ENCODE measurements around the gene EYA3. TPM values are rescaled to one million over a fixed set of nuclear protein-coding genes. Genes with fewer than 3 reads are reported as not detected.

The EYA3 gene
- total RNA-seq, 1 experiment from 2014 or later: 29.4 TPM

DNA sequence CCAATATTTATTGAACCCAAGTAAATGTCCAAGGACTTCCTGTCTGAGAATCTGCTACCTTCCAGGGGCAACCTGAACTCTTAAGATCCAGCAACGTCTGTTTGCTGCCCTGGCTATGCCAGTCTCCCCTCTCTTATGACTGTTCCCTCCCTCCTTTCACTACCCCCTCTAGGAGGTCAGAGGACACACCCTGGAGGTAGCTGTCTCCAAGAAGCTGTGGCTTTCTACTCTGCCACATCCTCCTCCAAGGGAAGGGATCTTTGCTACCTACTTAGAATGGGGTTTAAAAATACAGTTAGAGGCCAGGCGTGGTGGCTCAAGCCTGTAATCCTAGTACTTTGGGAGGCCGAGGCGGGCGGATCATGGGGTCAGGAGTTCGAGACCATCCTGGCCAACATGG is 157.2 kb downstream of the EYA3 start (continued):
- TF ChIP-seq, protein P1, sequence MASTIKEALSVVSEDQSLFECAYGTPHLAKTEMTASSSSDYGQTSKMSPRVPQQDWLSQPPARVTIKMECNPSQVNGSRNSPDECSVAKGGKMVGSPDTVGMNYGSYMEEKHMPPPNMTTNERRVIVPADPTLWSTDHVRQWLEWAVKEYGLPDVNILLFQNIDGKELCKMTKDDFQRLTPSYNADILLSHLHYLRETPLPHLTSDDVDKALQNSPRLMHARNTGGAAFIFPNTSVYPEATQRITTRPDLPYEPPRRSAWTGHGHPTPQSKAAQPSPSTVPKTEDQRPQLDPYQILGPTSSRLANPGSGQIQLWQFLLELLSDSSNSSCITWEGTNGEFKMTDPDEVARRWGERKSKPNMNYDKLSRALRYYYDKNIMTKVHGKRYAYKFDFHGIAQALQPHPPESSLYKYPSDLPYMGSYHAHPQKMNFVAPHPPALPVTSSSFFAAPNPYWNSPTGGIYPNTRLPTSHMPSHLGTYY (CRISPR knock-in tag; IDR thresholded peaks at IDR 0.05): no peak
- TF ChIP-seq ZBTB21 (CRISPR knock-in tag; IDR thresholded peaks at IDR 0.05; ENCODE audit: borderline replicate concordance) (no peak), EMX1 (CRISPR knock-in tag; IDR thresholded peaks at IDR 0.05) (no peak)
- TF ChIP-seq, protein P2, sequence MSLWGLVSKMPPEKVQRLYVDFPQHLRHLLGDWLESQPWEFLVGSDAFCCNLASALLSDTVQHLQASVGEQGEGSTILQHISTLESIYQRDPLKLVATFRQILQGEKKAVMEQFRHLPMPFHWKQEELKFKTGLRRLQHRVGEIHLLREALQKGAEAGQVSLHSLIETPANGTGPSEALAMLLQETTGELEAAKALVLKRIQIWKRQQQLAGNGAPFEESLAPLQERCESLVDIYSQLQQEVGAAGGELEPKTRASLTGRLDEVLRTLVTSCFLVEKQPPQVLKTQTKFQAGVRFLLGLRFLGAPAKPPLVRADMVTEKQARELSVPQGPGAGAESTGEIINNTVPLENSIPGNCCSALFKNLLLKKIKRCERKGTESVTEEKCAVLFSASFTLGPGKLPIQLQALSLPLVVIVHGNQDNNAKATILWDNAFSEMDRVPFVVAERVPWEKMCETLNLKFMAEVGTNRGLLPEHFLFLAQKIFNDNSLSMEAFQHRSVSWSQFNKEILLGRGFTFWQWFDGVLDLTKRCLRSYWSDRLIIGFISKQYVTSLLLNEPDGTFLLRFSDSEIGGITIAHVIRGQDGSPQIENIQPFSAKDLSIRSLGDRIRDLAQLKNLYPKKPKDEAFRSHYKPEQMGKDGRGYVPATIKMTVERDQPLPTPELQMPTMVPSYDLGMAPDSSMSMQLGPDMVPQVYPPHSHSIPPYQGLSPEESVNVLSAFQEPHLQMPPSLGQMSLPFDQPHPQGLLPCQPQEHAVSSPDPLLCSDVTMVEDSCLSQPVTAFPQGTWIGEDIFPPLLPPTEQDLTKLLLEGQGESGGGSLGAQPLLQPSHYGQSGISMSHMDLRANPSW (CRISPR knock-in tag; conservative IDR thresholded peaks at IDR 0.05; ENCODE audit: low read depth): no peak
- TF ChIP-seq, protein P3, sequence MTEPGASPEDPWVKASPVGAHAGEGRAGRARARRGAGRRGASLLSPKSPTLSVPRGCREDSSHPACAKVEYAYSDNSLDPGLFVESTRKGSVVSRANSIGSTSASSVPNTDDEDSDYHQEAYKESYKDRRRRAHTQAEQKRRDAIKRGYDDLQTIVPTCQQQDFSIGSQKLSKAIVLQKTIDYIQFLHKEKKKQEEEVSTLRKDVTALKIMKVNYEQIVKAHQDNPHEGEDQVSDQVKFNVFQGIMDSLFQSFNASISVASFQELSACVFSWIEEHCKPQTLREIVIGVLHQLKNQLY (CRISPR knock-in tag; IDR thresholded peaks at IDR 0.05): no peak

DNA sequence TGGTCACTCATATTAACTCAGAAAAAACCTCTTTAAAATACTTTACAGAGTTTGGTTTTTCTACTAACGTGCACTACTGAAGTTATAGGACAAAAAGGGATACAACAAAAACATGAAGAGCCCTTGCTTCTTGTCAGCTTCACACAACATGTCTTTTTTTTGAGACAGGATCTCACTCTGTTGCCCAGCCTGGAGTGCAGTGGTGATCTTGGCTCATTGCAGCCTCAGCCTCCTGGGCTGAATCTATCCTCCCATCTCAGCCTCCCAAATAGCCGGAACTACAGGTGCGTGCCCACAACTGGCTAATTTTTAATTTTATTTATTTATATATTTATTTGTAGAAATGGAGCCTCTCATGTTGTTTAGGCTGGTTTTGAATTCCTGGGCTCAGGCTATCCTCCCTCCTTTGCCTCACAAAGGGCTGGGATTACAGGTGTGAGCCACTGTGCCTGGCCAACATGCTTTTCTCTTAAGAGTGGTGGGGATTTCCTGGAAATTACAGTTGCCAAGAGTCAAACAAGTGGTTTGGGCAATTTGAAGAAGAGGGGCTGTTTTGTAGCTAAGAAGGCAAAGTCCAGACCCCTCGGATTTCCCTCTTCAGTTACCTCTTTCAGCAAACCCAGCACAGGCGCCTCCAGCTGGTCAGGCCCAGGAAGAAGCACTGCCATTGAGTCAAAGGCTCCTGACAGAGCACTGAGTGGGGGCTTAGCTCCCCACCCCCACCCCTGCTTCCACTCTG is 160.0 kb downstream of the EYA3 start:
- no peaks in the 10 kb centered on the region for H3K9me3 Mint-ChIP-seq
- no peaks in the 10 kb centered on the region; the same call in 1 of the 2 replicates for H3K27me3 Mint-ChIP-seq (ENCODE audit: low read depth)
- peaks cover 10% of the 10 kb centered on the region for H3K4me1 Mint-ChIP-seq
- ChIA-PET CTCF (interaction anchor here (0.7 to 1.1 kb wide), 3 partner anchors 11 to 18 kb away, joined by 3 read pairs; no protein-coding TSS in a partner anchor), POLR2A (no interaction called here)
- no peak overlapping the region for H3K4me3 Mint-ChIP-seq
- DNase-seq (ENCODE audit: low spot score) (peak; percentile 34), ATAC-seq (peak; percentile 68)
- no peak overlapping the region for H3K27ac Mint-ChIP-seq
- no peaks in the 10 kb centered on the region for H3K36me3 Mint-ChIP-seq
- TF ChIP-seq ZNF121 (CRISPR knock-in tag; IDR thresholded peaks at IDR 0.05): peak; percentile 63; the same call in 1 of the 2 replicates
- TF ChIP-seq TCF7 (CRISPR knock-in tag; IDR thresholded peaks at IDR 0.05; ENCODE audit: low read depth): no peak
- TF ChIP-seq EMX1 (CRISPR knock-in tag; IDR thresholded peaks at IDR 0.05): no peak
- no peak for TF ChIP-seq NR3C1 (CRISPR knock-in tag; conservative IDR thresholded peaks at IDR 0.05; ENCODE audit: low read depth)

DNA sequence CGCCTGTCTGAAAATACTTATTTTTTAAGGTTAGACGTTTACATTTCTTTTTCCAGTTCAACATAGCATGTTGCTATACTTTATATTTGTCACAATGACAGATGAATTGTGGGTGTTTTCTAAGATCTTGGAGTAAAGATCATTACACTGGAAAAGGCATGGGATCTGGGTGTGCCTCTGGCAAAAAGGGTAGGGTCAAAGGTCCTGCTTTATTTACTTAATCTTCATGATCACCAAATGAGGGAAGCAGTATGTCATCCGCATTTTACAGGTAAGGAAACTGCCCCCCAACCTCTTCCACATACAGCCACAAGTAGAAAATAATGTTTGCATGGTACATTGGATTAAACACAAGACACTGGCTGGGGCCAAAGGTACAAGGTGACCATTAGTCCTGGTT is 166.1 kb downstream of the EYA3 start:
- ChIA-PET POLR2A (no interaction called here), CTCF (no interaction called here)
- H3K9me3 Mint-ChIP-seq: no peaks in the 10 kb centered on the region
- no peaks in the 10 kb centered on the region for H3K36me3 Mint-ChIP-seq
- H3K4me3 Mint-ChIP-seq: no peak overlapping the region
- DNase-seq (ENCODE audit: low spot score): no peak
- H3K27ac Mint-ChIP-seq: no peak overlapping the region
- no peaks in the 10 kb centered on the region for H3K4me1 Mint-ChIP-seq
- H3K27me3 Mint-ChIP-seq (ENCODE audit: low read depth): peaks cover 21% of the 10 kb centered on the region
- ATAC-seq: no peak
- TF ChIP-seq, protein P4, sequence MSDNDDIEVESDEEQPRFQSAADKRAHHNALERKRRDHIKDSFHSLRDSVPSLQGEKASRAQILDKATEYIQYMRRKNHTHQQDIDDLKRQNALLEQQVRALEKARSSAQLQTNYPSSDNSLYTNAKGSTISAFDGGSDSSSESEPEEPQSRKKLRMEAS (CRISPR knock-in tag; IDR thresholded peaks at IDR 0.05): no peak
- TF ChIP-seq, protein P5, sequence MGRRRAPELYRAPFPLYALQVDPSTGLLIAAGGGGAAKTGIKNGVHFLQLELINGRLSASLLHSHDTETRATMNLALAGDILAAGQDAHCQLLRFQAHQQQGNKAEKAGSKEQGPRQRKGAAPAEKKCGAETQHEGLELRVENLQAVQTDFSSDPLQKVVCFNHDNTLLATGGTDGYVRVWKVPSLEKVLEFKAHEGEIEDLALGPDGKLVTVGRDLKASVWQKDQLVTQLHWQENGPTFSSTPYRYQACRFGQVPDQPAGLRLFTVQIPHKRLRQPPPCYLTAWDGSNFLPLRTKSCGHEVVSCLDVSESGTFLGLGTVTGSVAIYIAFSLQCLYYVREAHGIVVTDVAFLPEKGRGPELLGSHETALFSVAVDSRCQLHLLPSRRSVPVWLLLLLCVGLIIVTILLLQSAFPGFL (CRISPR knock-in tag; IDR thresholded peaks at IDR 0.05; ENCODE audit: borderline replicate concordance): no peak

Other genes with a start within 250 kb of the EYA3 start
- gene THEMIS2, start 216.1 kb downstream of the EYA3 start, total RNA-seq (2021): 12.7 to 13.0 TPM (median 12.9 TPM) in 3 replicates
- gene RPA2, start 174.0 kb downstream of the EYA3 start, total RNA-seq (2021): 40.9 to 53.4 TPM (median 48.8 TPM) in 3 replicates
- 25.9 to 31.6 TPM (median 26.5 TPM) in 3 replicates for gene SMPDL3B, start 153.6 kb downstream of the EYA3 start, total RNA-seq (2021)
- gene XKR8, start 128.6 kb downstream of the EYA3 start, total RNA-seq (2021): 15.0 to 16.4 TPM (median 15.5 TPM) in 3 replicates
- gene PTAFR, start 88.1 kb upstream of the EYA3 start, total RNA-seq (2021): 1.8 to 2.6 TPM (median 1.9 TPM) in 3 replicates
- 108 to 112 TPM (median 110 TPM) in 3 replicates for gene DNAJC8, start 144.4 kb upstream of the EYA3 start, total RNA-seq (2021)
- gene ATP5IF1, start 147.5 kb upstream of the EYA3 start, total RNA-seq (2021): 201 to 245 TPM (median 228 TPM) in 3 replicates
- 22.3 to 38.1 TPM (median 23.3 TPM) in 3 replicates for gene SESN2, start 170.9 kb upstream of the EYA3 start, total RNA-seq (2021)
- gene MED18, start 240.4 kb upstream of the EYA3 start, total RNA-seq (2021): 15.1 to 17.9 TPM (median 15.2 TPM) in 3 replicates

Measured in WTC11 (cell line).